Suprapubic skin (tissue), 4 donors: ENCODE measurements around the gene TMSB10. TPM values are rescaled to one million over a fixed set of nuclear protein-coding genes. Genes with fewer than 3 reads are reported as not detected.

ENCODE experiments used
- DNase-seq, 2 donors: peaks; one replicate each; pipeline ENCODE4 v3.0.0-alpha.2; 2019; ENCODE audit warnings: low spot score in 2 of 2
- H3K27ac ChIP-seq: fragments of 200-600 bp; sonication (generic); one replicate; pipeline ENCODE4 v1.5.1; 2019
- H3K27me3 ChIP-seq: fragments of 200-600 bp; sonication (generic); one replicate; pipeline ENCODE4 v1.5.1; 2019
- H3K36me3 ChIP-seq: fragments of 200-600 bp; sonication (generic); one replicate; pipeline ENCODE4 v1.5.1; 2019
- H3K4me1 ChIP-seq: fragments of 200-600 bp; sonication (generic); one replicate; pipeline ENCODE4 v1.5.1; 2019
- H3K4me3 ChIP-seq: fragments of 200-600 bp; sonication (generic); one replicate; pipeline ENCODE4 v1.5.1; 2019; ENCODE audit warnings: mild to moderate bottlenecking
- H3K9me3 ChIP-seq: fragments of 200-600 bp; sonication (generic); one replicate; pipeline ENCODE4 v1.5.1; 2019
- EP300 ChIP-seq: sonication (generic); formaldehyde crosslinking; IDR thresholded peaks from one replicate; pipeline ENCODE4 v1.6.1; 2017; ENCODE audit warnings: antibody characterized with exemption
- POLR2A ChIP-seq, 2 donors: fragments of 450-650 bp; IDR thresholded peaks; one replicate each; pipeline ENCODE4 v1.6.1; 2017; ENCODE audit warnings: antibody characterized with exemption in 2 of 2, mild to moderate bottlenecking in 2 of 2, moderate library complexity in 2 of 2
- POLR2AphosphoS5 ChIP-seq, 3 donors: sonication (generic); formaldehyde crosslinking; IDR thresholded peaks; one replicate each; pipeline ENCODE4 v1.6.1; 2017; ENCODE audit warnings: antibody characterized with exemption in 3 of 3
- WGBS: methylation state at CpG from one replicate; pipeline ENCODE4 v1.1.5; 2018; 5-methylcytosine and 5-hydroxymethylcytosine counted together
- total RNA-seq, 4 donors: library from RNA; depleted of rRNA; stranded (reverse); fragments of >200 nt; gene quantifications; one replicate each; pipeline ENCODE4 v1.1.0, GENCODE V29; 2016
- TF ChIP-seq, protein P1 (sequence below), 2 donors: fragments of 200-600 bp in 1 of 2; fragments of 450-650 bp in 1 of 2; sonication (generic) in 1 of 2; IDR thresholded peaks; one replicate each; pipeline ENCODE4 v1.5.1; 2016 to 2019; ENCODE audit warnings: antibody characterized with exemption in 2 of 2, mild to moderate bottlenecking in 1 of 2, moderate library complexity in 1 of 2

Gene TMSB10
- total RNA-seq, 4 donors from 2014 or later = 859 to 1,108 (median 964) TPM

DNA sequence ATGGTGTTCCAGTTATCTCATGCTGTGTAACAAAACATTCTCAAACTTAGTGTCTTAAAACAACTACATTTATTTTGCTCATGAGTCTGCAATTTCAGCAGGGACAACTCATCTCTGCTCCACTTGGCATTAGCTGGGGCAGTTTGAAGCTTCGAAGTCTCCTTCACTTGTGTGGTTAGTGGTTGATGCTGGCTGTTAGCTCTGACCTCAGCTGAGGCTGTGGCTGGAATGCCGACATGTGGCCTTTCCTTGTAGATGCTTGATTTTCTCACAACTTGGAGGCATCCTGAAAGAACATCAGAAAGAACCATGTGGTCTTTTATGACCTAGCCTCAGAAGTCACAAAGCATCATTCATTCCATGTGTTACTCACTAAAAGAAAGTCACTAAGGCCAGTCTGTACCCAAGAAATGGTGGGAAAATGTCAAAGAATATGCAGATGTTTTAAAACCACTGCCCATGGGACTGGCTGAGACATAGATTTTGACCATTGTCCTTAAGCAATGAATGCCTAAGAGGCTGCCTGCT is 3.8 kb upstream of the TMSB10 start:
- DNase-seq = no peak
- Histone ChIP-seq H3K36me3 (no peaks in the 10 kb centered on the region), H3K27me3 (no peaks in the 10 kb centered on the region), H3K9me3 (no peaks in the 10 kb centered on the region), H3K27ac (peak overlapping the region; percentile 6), H3K4me3 (no peak overlapping the region), H3K4me1 (peaks cover 34% of the 10 kb centered on the region)
- WGBS = 50% methylated on average over 2 of the region's 2 CpGs
- TF ChIP-seq POLR2AphosphoS5 (IDR thresholded peaks at IDR 0.05) (no peak), POLR2A (IDR thresholded peaks at IDR 0.05) (no peak), EP300 (no peak)
- TF ChIP-seq, protein P1, sequence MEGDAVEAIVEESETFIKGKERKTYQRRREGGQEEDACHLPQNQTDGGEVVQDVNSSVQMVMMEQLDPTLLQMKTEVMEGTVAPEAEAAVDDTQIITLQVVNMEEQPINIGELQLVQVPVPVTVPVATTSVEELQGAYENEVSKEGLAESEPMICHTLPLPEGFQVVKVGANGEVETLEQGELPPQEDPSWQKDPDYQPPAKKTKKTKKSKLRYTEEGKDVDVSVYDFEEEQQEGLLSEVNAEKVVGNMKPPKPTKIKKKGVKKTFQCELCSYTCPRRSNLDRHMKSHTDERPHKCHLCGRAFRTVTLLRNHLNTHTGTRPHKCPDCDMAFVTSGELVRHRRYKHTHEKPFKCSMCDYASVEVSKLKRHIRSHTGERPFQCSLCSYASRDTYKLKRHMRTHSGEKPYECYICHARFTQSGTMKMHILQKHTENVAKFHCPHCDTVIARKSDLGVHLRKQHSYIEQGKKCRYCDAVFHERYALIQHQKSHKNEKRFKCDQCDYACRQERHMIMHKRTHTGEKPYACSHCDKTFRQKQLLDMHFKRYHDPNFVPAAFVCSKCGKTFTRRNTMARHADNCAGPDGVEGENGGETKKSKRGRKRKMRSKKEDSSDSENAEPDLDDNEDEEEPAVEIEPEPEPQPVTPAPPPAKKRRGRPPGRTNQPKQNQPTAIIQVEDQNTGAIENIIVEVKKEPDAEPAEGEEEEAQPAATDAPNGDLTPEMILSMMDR (IDR thresholded peaks at IDR 0.05) = no peak

DNA sequence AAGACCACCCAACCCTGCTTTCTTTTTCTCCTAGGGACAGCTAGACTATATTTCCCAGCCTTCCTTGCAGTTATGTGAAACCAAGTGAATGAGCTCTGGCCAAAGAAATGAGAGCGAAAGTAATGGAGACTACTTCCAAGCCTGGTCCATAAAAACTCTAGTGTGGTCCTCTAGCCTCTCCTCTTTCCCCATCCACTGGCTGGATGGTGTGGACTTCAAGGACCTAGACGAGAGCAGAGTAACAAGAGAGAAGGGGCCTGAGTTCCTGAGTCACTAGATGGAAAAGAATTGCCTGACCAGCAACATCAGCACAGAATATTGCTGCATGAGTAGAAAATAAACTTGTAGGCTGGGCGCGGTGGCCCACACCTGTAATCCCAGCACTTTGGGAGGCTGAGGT is 2.9 kb upstream of the TMSB10 start:
- no peak overlapping the region for H3K27ac ChIP-seq
- 96% methylated on average over 4 of the region's 4 CpGs for WGBS
- TF ChIP-seq EP300 = no peak
- TF ChIP-seq POLR2AphosphoS5 (IDR thresholded peaks at IDR 0.05) = no peak
- TF ChIP-seq, protein P1 (IDR thresholded peaks at IDR 0.05) = no peak
- TF ChIP-seq POLR2A (IDR thresholded peaks at IDR 0.05) = no peak
- H3K9me3 ChIP-seq = no peaks in the 10 kb centered on the region
- no peak overlapping the region for H3K4me3 ChIP-seq
- no peaks in the 10 kb centered on the region for H3K36me3 ChIP-seq
- DNase-seq = no peak
- H3K27me3 ChIP-seq = no peaks in the 10 kb centered on the region
- H3K4me1 ChIP-seq = peaks cover 39% of the 10 kb centered on the region

DNA sequence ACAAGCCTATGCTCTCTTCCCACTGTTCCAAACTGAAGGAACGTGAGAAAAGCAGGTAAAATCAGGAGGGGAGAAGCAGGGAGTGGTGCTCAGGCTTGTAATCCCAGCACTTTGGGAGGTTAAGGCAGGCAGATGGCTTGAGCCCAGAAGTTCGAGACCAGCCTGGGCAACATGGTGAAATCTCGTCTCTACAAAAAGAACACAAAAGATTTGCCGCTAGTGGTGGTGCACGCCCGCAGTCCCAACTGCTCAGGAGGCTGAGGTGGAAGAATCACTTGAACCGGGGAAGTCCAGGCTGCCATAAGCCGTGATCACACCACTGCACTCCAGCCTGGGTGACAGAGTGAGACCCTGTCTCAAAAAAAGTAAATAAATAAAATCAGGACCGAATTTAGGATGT is 1.3 kb upstream of the TMSB10 start:
- DNase-seq = no peak
- H3K4me3 ChIP-seq = peak overlapping the region; percentile 95
- peaks cover 28% of the 10 kb centered on the region for H3K4me1 ChIP-seq
- no peak for TF ChIP-seq POLR2AphosphoS5 (IDR thresholded peaks at IDR 0.05)
- TF ChIP-seq POLR2A (IDR thresholded peaks at IDR 0.05) = no peak
- no peak for TF ChIP-seq EP300
- no peaks in the 10 kb centered on the region for H3K27me3 ChIP-seq
- H3K27ac ChIP-seq = peak overlapping the region; percentile 97
- WGBS = 77% methylated on average over 9 of the region's 9 CpGs
- H3K36me3 ChIP-seq = no peaks in the 10 kb centered on the region
- H3K9me3 ChIP-seq = no peaks in the 10 kb centered on the region

DNA sequence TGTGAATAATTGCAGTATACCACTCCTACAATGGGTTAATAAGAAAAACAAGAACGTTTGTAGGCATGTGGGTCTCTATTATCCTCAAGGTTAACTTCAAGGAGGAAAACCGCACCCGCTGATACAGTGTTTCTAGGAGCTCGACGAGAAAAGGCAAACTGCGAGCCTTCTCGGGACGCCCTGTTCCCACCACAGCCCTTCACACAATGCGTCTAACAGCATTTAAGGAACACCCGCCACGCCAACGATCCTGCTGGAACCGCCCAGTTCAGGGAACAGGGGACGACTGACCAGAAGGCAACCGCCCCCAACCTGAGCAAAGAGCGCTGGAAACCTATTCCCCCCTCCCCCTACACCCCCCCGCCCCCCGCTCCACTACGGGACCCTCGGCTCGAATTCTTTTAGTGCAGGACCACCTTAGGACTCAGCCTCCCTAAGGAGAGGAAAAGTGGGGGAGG is 710 bp upstream of the TMSB10 start:
- DNase-seq = peak; percentile 92 to 94
- Histone ChIP-seq H3K27me3 (no peaks in the 10 kb centered on the region), H3K4me3 (peak overlapping the region; percentile 95), H3K9me3 (no peaks in the 10 kb centered on the region), H3K36me3 (no peaks in the 10 kb centered on the region), H3K4me1 (peaks cover 28% of the 10 kb centered on the region), H3K27ac (peak overlapping the region; percentile 97)
- TF ChIP-seq POLR2A (IDR thresholded peaks at IDR 0.05) (peak; percentile 21 to 62), POLR2AphosphoS5 (IDR thresholded peaks at IDR 0.05) (peak in 2 of 3 donors; percentile 16 to 75), EP300 (peak; percentile 63)
- TF ChIP-seq, protein P1 (IDR thresholded peaks at IDR 0.05) = no peak
- WGBS = under 1% methylated on average over 17 of the region's 21 CpGs

DNA sequence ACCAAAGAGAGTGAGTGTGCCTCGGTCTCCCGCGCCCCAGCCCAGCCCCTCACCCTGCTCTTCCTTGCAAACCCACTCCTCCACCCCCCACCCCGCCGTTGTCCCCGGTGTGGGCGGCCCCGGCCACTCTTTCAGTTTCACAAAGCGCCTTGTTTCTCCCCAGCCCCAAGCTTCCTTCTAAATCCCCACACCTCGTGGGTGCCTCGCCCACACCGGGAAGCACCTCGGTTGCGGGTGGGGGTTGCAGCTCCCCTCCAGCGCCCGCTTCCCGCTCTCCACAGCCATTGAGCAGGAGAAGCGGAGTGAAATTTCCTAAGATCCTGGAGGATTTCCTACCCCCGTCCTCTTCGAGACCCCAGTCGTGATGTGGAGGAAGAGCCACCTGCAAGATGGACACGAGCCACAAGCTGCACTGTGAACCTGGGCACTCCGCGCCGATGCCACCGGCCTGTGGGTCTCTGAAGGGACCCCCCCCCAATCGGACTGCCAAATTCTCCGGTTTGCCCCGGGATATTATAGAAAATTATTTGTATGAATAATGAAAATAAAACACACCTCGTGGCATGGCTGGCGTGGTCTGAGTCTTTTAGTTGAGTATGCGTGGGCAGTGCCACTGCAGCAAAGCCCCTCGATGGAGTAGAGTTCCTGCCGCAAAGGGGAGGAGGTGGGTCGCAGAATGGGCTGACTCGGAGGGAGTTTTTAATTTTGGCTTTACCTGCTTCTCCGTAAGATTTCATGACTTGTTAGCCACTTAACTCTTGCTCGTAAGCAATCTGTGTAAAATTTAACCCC is 848 bp downstream of the TMSB10 start:
- TF ChIP-seq EP300 = no peak
- TF ChIP-seq POLR2AphosphoS5 (IDR thresholded peaks at IDR 0.05) = peak in 1 of 3 donors; percentile 22
- no peak for TF ChIP-seq POLR2A (IDR thresholded peaks at IDR 0.05)
- TF ChIP-seq, protein P1 (IDR thresholded peaks at IDR 0.05) = no peak
- peak in 1 of 2 donors; percentile 78 for DNase-seq
- Histone ChIP-seq H3K36me3 (no peaks in the 10 kb centered on the region), H3K9me3 (no peaks in the 10 kb centered on the region), H3K4me3 (peak overlapping the region; percentile 95), H3K27ac (peak overlapping the region; percentile 97), H3K4me1 (peaks cover 28% of the 10 kb centered on the region), H3K27me3 (no peaks in the 10 kb centered on the region)
- WGBS = 2% methylated on average over 28 of the region's 38 CpGs
